HG03439 (cell line): Measurements from ENCODE around the gene PSMD7.
"Not testable (repeated sequence)": the region's sequence is repeated elsewhere in the genome, so short reads cannot be mapped to it uniquely, and the experiment has no call there.

Experiments
- ATAC-seq: cut with Tn5 transposase; IDR thresholded peaks from one replicate; pipeline ENCODE4 v1.9.1; 2021; ENCODE audit warnings: mild to moderate bottlenecking, moderate library complexity; ENCODE audit not compliant: unreplicated experiment

The PSMD7 gene

GRCh38 chr16:74296104-74296431, 546 bp upstream of the PSMD7 start:
- peak; percentile 17 for ATAC-seq

GRCh38 chr16:74297145-74297665, 591 bp downstream of the PSMD7 start:
- ATAC-seq: peak; percentile 28

- ATAC-seq: no peak
Observed at GRCh38 chr16:74298104-74298503, 1.5 kb downstream of the PSMD7 start.

DNA sequence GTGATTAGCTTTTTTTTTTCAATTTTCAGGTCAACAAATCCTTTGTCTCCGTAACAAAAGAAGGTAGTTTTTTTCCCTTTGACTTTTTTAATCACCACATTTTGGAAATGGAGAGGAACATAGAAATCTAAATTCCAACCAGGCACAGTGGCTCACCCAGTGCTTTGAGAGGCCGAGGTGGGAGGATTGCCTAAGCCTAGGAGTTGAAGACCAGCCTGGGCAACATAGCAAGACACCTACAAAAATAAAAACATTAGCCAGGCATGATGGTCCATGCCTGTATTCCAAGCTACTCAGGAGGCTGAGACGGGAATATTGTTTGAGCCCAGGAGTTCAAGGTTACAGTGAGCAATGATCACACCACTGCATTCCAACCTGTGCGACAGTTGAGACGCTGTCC, 5.7 kb downstream of the PSMD7 start:
- ATAC-seq: no peak

DNA sequence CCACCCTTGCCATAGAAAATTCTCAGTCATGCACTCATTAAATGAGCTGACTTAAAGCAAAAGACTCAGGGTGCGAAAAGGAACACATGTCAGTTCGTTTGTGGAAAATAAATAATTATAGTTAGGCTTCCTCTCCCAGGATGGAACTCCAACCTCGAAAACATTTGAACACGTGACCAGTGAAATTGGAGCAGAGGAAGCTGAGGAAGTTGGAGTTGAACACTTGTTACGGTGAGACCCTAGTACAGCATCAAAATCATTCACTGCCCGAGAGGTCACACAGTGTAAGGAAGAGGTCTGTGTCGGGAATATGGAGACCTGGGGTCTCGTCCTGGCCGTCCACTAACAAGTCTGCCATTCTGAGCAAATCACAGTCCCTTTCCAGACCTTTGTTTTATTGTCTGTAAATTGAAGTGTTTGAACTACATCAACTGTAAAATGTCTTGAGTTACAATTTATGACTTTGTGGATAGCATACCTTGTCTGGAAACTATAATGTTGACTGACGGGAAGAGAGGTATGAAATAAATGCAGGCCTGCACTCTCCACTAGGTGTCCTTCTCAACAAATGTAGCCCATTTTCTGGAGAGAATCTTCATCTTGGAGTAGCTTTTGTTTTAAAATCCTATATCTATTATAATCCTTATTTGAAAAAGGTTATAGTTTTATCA, 7.7 kb downstream of the PSMD7 start:
- no peak for ATAC-seq

DNA sequence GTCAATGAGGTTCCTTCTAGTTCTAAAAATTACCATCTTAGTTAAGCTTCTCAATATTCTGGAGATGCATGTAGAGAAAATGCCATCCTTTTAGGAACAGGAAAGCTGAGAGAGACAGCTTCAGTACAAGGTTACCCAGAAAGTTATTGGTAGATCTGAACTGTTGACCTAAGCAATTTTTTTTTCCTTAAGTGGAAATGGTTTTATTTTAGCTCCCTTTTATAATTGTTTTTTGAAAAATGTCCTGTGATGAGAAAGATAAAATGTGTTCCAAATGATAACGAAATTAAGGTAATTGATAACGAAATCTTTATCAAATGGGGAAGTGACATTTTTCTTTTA, 8.2 kb downstream of the PSMD7 start:
- ATAC-seq: no peak

DNA sequence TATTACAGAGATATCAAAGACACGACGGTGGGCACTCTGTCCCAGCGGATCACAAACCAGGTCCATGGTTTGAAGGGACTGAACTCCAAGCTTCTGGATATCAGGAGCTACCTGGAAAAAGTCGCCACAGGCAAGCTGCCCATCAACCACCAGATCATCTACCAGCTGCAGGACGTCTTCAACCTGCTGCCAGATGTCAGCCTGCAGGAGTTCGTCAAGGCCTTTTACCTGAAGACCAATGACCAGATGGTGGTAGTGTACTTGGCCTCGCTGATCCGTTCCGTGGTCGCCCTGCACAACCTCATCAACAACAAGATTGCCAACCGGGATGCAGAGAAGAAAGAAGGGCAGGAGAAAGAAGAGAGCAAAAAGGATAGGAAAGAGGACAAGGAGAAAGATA, 8.7 kb downstream of the PSMD7 start:
- ATAC-seq: no peak

GRCh38 chr16:74305978-74306784, 9.6 kb downstream of the PSMD7 start:
- ATAC-seq: no peak

DNA sequence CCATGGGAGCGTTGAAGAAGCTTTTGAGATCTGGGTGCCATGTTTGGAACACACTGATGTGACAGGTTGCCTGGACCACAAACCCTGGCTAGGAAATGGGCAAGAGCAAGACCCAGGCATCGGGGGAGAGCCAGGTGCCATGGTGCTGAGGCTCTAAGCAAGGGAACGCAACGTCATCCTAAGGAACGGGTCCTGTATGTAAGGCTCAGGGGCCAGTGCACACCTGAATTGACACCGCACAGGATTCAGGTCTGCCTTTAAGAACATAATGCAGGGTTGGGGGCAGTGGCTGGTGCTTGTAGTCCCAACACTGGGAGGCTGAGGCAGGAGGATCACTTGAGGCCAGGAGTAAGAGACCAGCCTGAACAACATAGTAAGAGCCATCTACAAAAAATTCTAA, 10.8 kb downstream of the PSMD7 start:
- ATAC-seq: no peak

DNA sequence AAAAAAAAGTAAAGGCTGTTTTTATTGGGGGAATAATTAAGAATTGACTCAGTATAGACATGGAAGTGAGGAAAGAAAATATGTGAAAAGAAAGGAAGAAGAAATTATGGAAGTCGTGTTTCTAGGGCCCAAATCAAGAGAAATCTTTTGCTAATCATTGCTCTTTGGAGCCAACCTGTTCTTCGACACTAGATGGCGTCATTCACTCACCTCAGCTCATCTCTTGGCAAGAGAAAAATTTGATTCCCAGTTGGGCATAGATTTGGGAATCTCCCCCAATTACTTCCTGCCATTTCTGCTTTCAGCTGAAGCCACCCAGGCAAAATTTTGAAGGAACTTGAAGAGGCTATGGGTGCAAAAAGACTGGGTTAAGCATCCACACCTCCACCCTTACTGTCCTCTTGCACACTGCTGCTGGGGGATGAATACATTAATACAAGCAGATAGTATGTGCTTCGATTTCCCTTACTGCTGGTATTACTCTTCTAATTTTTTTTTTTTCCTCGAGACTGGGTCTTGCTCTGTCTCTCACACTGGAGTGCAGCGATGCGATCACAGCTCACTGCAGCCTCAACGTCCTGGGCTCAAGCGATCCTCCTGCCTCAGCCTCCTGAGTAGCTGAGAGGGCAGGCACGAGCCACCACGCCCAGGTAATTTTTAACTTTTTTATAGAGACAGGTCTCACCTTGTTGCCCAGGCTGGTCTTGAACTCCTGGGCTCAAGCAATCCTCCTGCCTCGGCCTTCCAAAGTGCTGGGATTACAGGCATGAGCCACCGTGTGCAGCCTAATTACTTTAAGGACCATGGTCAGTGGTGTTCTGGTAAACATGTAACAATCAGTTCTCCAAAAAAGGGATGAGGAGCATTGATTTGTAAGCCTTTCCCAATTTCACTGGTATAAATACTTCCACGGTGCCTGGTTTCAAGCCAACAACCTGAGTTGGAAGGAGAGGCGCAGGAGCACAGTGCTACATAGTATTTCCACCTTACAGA, 13.5 kb downstream of the PSMD7 start:
- ATAC-seq: no peak

GRCh38 chr16:74315059-74315458, 18.4 kb downstream of the PSMD7 start:
- no peak for ATAC-seq

DNA sequence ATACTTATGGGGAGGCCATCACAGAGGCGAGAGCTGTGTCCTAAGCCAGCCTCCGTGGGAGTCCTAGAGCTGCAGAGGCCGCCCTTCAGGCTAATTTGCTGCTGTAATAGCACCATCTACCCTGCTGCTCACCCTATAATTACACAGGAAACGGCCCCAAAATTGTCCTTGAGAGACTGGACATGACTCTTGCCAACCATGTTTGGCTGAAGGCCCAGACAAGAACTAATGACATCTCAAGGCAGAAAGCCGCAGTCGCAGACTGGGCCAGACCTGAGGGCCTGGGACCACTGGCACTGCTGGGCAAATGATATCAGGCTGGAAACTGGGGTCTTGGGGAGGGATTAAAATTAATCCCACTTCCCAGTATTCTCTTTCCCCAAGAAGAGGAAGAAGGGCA, 24.1 kb downstream of the PSMD7 start:
- no peak for ATAC-seq

GRCh38 chr16:74321356-74321755, 24.7 kb downstream of the PSMD7 start:
- ATAC-seq: no peak

- ATAC-seq: no peak
Observed at GRCh38 chr16:74322301-74322710, 25.7 kb downstream of the PSMD7 start.

- not testable (repeated sequence) for ATAC-seq
Observed at GRCh38 chr16:74324777-74325176, 28.2 kb downstream of the PSMD7 start.

GRCh38 chr16:74325641-74326040, 29.0 kb downstream of the PSMD7 start:
- ATAC-seq: no peak

GRCh38 chr16:74328346-74328745, 31.7 kb downstream of the PSMD7 start:
- not testable (repeated sequence) for ATAC-seq

- not testable (repeated sequence) for ATAC-seq
Observed at GRCh38 chr16:74332469-74332868, 35.9 kb downstream of the PSMD7 start.

- ATAC-seq: not testable (repeated sequence)
Observed at GRCh38 chr16:74337506-74337905, 40.9 kb downstream of the PSMD7 start.

GRCh38 chr16:74339226-74339625, 42.6 kb downstream of the PSMD7 start:
- ATAC-seq: not testable (repeated sequence)

DNA sequence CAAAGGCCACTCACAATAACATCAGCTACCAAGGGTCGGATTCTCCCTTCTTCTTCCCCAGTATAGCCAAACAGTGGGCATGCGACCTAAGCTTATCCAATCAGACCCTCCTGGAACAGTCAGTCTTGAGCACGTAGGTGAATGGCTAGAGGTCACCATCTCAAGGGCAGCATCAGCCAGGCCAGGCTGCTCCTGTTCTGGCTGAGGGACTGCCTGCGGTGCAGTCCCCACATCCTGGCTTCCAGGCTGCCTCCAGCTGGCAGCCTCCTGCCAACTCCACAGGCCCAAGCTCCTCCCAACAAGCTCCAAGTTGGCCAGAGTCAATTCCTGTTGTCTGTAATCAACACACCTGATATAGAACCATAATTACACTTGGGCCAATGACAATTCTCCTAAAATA, 56.4 kb downstream of the PSMD7 start:
- not testable (repeated sequence) for ATAC-seq
